GM12878 (cell line): Measurements from ENCODE around the gene PHACTR1. TPM values are rescaled to one million over a fixed set of nuclear protein-coding genes. Genes with fewer than 3 reads are reported as not detected.

Experiments
- ATAC-seq: fragments of 200-7000 bp; cut with Tn5 transposase; 3 replicates; pipeline ENCODE4 v1.9.1; 2020; ENCODE audit warnings: mild to moderate bottlenecking, moderate library complexity
- BruUV-seq: library from RNA; stranded (reverse); fragments of 400-500 nt; replicated peaks from 2 replicates; lab custom pipeline; 2021; lab: Mats Ljungman, UMichigan
- CTCF ChIA-PET: fragments of 300-600 bp; sonication (Branson Sonifier 250); formaldehyde crosslinking; extraction: SDS; loops from one replicate; lab custom pipeline; 2021; ENCODE audit warnings: inconsistent platforms; lab: Yijun Ruan, JAX
- POLR2A ChIA-PET: fragments of 350-600 bp; formaldehyde crosslinking; extraction: SDS; loops from one replicate; lab custom pipeline; 2021; ENCODE audit warnings: inconsistent platforms; lab: Charles Lee
- RAD21 ChIA-PET: fragments of 300-600 bp; sonication (Branson Sonifier 250); formaldehyde crosslinking; loops from one replicate; lab custom pipeline; 2023; ENCODE audit warnings: antibody characterized with exemption; ENCODE audit not compliant: unreplicated experiment; lab: Charles Lee
- SMC1A ChIA-PET: fragments of 300-600 bp; sonication (Branson Sonifier 250); formaldehyde crosslinking; loops from one replicate; lab custom pipeline; 2023; ENCODE audit not compliant: unreplicated experiment, uncharacterized antibody; lab: Charles Lee
- DNase-seq: peaks from one replicate; pipeline ENCODE4 v3.0.0-alpha.2; 2011; ENCODE audit warnings: low read depth, low spot score
- FAIRE-seq: peaks from 3 replicates; lab custom pipeline; 2011; peaks lifted over from hg19 to GRCh38; lab: Jason Lieb, UNC
- H2AFZ ChIP-seq: 2 replicates; pipeline ENCODE4 v1.6.0; 2011; ENCODE audit warnings: low read depth, low read length, control low read depth; ENCODE audit not compliant: control insufficient read depth
- H3K27ac ChIP-seq: 2 replicates; pipeline ENCODE4 v1.5.1; 2011; ENCODE audit warnings: control low read depth; ENCODE audit not compliant: control insufficient read depth, insufficient read depth
- H3K27me3 ChIP-seq, 2 experiments: replicated peaks in 1 of 2; 2 replicates each; pipeline versions ENCODE4 v1.6.0 to v1.6.1; 2011; ENCODE audit warnings: low read length in 1 of 2; ENCODE audit not compliant: control insufficient read depth in 2 of 2, insufficient read depth in 2 of 2
- H3K36me3 ChIP-seq, 2 experiments: 2 replicates each; pipeline ENCODE4 v1.5.1; 2011; ENCODE audit warnings: low read length in 1 of 2; ENCODE audit not compliant: control insufficient read depth in 2 of 2, insufficient read depth in 2 of 2
- H3K4me1 ChIP-seq: 2 replicates; pipeline ENCODE4 v1.6.1; 2011; ENCODE audit warnings: mild to moderate bottlenecking, low read length, moderate library complexity, mixed read lengths; ENCODE audit not compliant: control insufficient read depth, insufficient read depth
- H3K4me2 ChIP-seq: 2 replicates; pipeline ENCODE4 v1.6.0; 2011; ENCODE audit warnings: control low read depth; ENCODE audit not compliant: control insufficient read depth, insufficient read depth
- H3K4me3 ChIP-seq: fragments of 200-600 bp; sonication (generic); 2 replicates; pipeline ENCODE4 v1.5.1; 2016
- H3K79me2 ChIP-seq: 2 replicates; pipeline ENCODE4 v1.6.0; 2011; ENCODE audit warnings: low read length; ENCODE audit not compliant: control insufficient read depth, insufficient read depth
- H3K9ac ChIP-seq: 2 replicates; pipeline ENCODE4 v1.8.0; 2011; ENCODE audit warnings: low read length, control low read depth, mixed read lengths; ENCODE audit not compliant: control insufficient read depth, insufficient read depth
- H3K9me3 ChIP-seq: replicated peaks from 3 replicates; pipeline ENCODE4 v1.5.1; 2011; ENCODE audit warnings: mild to moderate bottlenecking, low read length; ENCODE audit not compliant: control insufficient read depth, insufficient read depth
- H4K20me1 ChIP-seq: 2 replicates; pipeline ENCODE4 v1.6.0; 2011; ENCODE audit not compliant: control insufficient read depth, insufficient read depth
- CHD1 ChIP-seq: IDR thresholded peaks from 2 replicates; pipeline ENCODE4 v1.6.1; 2012; ENCODE audit warnings: low read depth, low read length, improper control_type of control experiment
- KDM1A ChIP-seq: fragments of 200-600 bp; sonication (generic); IDR thresholded peaks from 2 replicates; pipeline ENCODE4 v1.6.1; 2016; ENCODE audit warnings: borderline replicate concordance
- MEF2B ChIP-seq: fragments of 450-650 bp; IDR thresholded peaks from 2 replicates; pipeline ENCODE4 v1.6.1; 2018; ENCODE audit warnings: mild to moderate bottlenecking, moderate library complexity; ENCODE audit not compliant: partially characterized antibody, poor library complexity, severe bottlenecking
- NFIC ChIP-seq: IDR thresholded peaks from 2 replicates; pipeline ENCODE4 v1.6.1; 2012; ENCODE audit warnings: low read depth, mild to moderate bottlenecking, inconsistent platforms, low read length, moderate library complexity
- RELA ChIP-seq: fragments of 450-650 bp; IDR thresholded peaks from 2 replicates; pipeline ENCODE4 v1.8.0; 2014; ENCODE audit warnings: borderline replicate concordance; ENCODE audit not compliant: partially characterized antibody
- TAF1 ChIP-seq: IDR thresholded peaks from 2 replicates; pipeline ENCODE4 v1.6.1; 2011; ENCODE audit warnings: mild to moderate bottlenecking, low read depth, low read length, borderline replicate concordance
- WGBS: methylation state at CpG from one replicate; pipeline ENCODE4 v1.1.6; 2016; ENCODE audit warnings: low lambda C conversion rate; ENCODE audit not compliant: insufficient replicate concordance, insufficient coverage; ENCODE audit errors: missing lambda C conversion rate; 5-methylcytosine and 5-hydroxymethylcytosine counted together
- in situ Hi-C: fragments of 300-500 bp; cut with MboI; formaldehyde crosslinking; loops from 9 replicates; pipeline ENCODE4 v1.14.3; 2018; ENCODE audit warnings: mixed read lengths
- intact Hi-C: fragments of 100-400 bp; cut with micrococcal nuclease; formaldehyde crosslinking; loops from one replicate; pipeline ENCODE4 v1.14.2; 2022; ENCODE audit not compliant: unreplicated experiment
- polyA plus RNA-seq, 11 experiments: library from polyadenylated mRNA; depleted of rRNA in 4 of 11; unstranded in 6 of 11; stranded (reverse) in 5 of 11; fragments of >200 nt; fragmentation: Nextera tagmentation in 4 of 11; fragmentation: Illumina TruSeq in 1 of 11; extraction: Ambion mirVana in 4 of 11; extraction: Trizol in 1 of 11; gene quantifications; 1 replicate in 1 of 11; 2 replicates in 10 of 11; pipeline versions ENCODE4 v1.2.1 to v1.2.3, GENCODE V29; 2011 to 2016; ENCODE audit warnings: inconsistent platforms in 2 of 11, missing spikeins in 2 of 11, low read depth in 1 of 11
- total RNA-seq, 4 experiments: library from RNA; depleted of rRNA in 3 of 4; stranded (reverse); fragments of >200 nt in 3 of 4; fragmentation: Illumina TruSeq in 1 of 4; extraction: Trizol in 1 of 4; gene quantifications; 2 replicates each; pipeline versions ENCODE4 v1.2.1 to v1.2.3, GENCODE V29; 2013 to 2021
- TF ChIP-seq, protein P1 (sequence below): IDR thresholded peaks from 2 replicates; pipeline ENCODE4 v1.6.1; 2012; ENCODE audit warnings: low read length, inconsistent platforms

PHACTR1 gene
- total and polyA plus RNA-seq, 10 of the 15 experiments (the other 5 are each of a cell fraction or from before 2014, with no cell fraction given): 34.2 to 94.6 (median 62.3) TPM

DNA sequence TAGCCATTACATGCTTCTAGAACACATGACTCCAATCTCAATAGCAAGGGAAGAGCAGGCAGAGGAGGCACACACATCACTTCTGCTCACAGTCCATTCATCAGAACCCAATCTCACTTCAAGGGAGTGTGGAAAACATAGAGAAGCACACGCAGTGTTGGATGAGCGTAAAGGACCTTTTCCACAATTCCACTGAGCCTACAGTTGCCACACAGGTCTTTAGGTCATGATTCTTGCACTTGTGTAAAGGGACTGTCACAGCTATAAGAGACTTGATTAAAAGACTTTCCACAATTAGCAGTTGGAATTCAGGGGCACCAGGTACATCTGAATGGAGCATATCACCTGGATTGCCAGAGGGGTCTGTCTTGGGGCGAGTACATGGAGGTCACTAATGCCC is 525.6 kb downstream of the PHACTR1 start:
- CTCF ChIA-PET: interaction anchor here (0.6 to 1.6 kb wide), 8 partner anchors 9 to 382 kb away, joined by 3 to 6 read pairs (median 4); partner anchors contain the start of gene NOL7
- no TSS peak for BruUV-seq
- in situ Hi-C loops: no loop called here
- TF ChIP-seq TAF1 (no peak), CHD1 (no peak), NFIC (no peak), MEF2B (no peak), KDM1A (no peak), RELA (no peak)
- TF ChIP-seq, protein P1, sequence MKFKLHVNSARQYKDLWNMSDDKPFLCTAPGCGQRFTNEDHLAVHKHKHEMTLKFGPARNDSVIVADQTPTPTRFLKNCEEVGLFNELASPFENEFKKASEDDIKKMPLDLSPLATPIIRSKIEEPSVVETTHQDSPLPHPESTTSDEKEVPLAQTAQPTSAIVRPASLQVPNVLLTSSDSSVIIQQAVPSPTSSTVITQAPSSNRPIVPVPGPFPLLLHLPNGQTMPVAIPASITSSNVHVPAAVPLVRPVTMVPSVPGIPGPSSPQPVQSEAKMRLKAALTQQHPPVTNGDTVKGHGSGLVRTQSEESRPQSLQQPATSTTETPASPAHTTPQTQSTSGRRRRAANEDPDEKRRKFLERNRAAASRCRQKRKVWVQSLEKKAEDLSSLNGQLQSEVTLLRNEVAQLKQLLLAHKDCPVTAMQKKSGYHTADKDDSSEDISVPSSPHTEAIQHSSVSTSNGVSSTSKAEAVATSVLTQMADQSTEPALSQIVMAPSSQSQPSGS: no peak
- TF ChIP-seq, all 136 proteins: peak for 0
- no peak overlapping the region for H2AFZ ChIP-seq
- H3K4me2 ChIP-seq: no peak overlapping the region
- RAD21 ChIA-PET: interaction anchor here (0.7 to 1.2 kb wide), 2 partner anchors 13 to 16 kb away, joined by 3 read pairs; no protein-coding TSS in a partner anchor
- 62% methylated on average over 3 of the region's 3 CpGs for WGBS
- H3K9ac ChIP-seq: no peak overlapping the region
- no peaks in the 10 kb centered on the region for H3K36me3 ChIP-seq
- DNase-seq: no peak
- intact Hi-C loops: no loop called here
- H4K20me1 ChIP-seq: no peaks in the 10 kb centered on the region
- peaks cover 4% of the 10 kb centered on the region; the same call in 1 of the 3 replicates for H3K9me3 ChIP-seq
- FAIRE-seq: no peak
- POLR2A ChIA-PET: interaction anchor here (1.4 to 1.8 kb wide), 2 partner anchors 10 to 16 kb away, joined by 4 to 5 read pairs; no protein-coding TSS in a partner anchor
- H3K27me3 ChIP-seq: no peaks in the 10 kb centered on the region
- H3K27ac ChIP-seq: no peak overlapping the region
- SMC1A ChIA-PET: interaction anchor here (0.7 to 1.9 kb wide), 7 partner anchors 9 to 85 kb away, joined by 3 to 10 read pairs (median 4); no protein-coding TSS in a partner anchor
- no peak for ATAC-seq
- no peak overlapping the region for H3K4me3 ChIP-seq
- H3K4me1 ChIP-seq: no peaks in the 10 kb centered on the region
- H3K79me2 ChIP-seq: no peaks in the 10 kb centered on the region
